ENCODE measurements around the gene CACNA1C.

DNA sequence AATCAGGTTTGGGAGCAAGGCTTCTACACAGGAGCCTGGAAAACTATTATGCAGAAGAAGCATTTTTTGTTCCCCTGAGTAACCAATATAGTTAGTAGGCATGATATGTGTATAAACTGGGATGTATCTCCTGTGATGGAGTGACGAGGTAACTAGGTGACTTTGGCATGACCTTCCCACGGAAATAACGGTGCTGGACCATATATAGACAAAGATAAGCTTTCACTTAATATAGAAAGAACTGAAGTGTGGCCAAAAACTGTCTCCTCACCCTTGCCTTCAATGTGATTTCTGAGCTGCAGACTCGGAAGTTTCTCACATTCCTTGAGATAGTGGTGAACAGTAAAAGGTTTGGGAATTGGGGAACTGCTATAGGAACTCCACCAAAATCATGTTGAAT lies 185.3 kb downstream of the CACNA1C start:
- TF ChIP-seq, protein P1, sequence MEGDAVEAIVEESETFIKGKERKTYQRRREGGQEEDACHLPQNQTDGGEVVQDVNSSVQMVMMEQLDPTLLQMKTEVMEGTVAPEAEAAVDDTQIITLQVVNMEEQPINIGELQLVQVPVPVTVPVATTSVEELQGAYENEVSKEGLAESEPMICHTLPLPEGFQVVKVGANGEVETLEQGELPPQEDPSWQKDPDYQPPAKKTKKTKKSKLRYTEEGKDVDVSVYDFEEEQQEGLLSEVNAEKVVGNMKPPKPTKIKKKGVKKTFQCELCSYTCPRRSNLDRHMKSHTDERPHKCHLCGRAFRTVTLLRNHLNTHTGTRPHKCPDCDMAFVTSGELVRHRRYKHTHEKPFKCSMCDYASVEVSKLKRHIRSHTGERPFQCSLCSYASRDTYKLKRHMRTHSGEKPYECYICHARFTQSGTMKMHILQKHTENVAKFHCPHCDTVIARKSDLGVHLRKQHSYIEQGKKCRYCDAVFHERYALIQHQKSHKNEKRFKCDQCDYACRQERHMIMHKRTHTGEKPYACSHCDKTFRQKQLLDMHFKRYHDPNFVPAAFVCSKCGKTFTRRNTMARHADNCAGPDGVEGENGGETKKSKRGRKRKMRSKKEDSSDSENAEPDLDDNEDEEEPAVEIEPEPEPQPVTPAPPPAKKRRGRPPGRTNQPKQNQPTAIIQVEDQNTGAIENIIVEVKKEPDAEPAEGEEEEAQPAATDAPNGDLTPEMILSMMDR (IDR thresholded peaks at IDR 0.05; ENCODE audit: low read depth, low read length): no peak
- TF ChIP-seq, protein P2, sequence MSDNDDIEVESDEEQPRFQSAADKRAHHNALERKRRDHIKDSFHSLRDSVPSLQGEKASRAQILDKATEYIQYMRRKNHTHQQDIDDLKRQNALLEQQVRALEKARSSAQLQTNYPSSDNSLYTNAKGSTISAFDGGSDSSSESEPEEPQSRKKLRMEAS (IDR thresholded peaks at IDR 0.05; ENCODE audit: low read depth, low read length): no peak
- TF ChIP-seq POLR2A (IDR thresholded peaks at IDR 0.05; ENCODE audit: extremely low read depth, insufficient read length) (no peak), MYC (IDR thresholded peaks at IDR 0.05; ENCODE audit: low read depth, low read length) (no peak)
